Panc1 (cell line): ENCODE measurements around the gene PIWIL4. TPM values are rescaled to one million over a fixed set of nuclear protein-coding genes. Genes with fewer than 3 reads are reported as not detected.

ENCODE experiments used
- ATAC-seq: fragments of 200-7000 bp; cut with Tn5 transposase; 2 replicates; pipeline ENCODE4 v1.9.1; 2020; ENCODE audit warnings: mild to moderate bottlenecking, moderate library complexity
- BruUV-seq: library from RNA; stranded (reverse); fragments of 400-500 nt; replicated peaks from 2 replicates; lab custom pipeline; 2021; lab: Mats Ljungman, UMichigan
- CTCF ChIA-PET: fragments of 300-600 bp; sonication (Branson Sonifier 250); formaldehyde crosslinking; loops from one replicate; lab custom pipeline; 2022; ENCODE audit warnings: antibody characterized with exemption; lab: Charles Lee
- POLR2A ChIA-PET: fragments of 300-600 bp; sonication (Branson Sonifier 250); formaldehyde crosslinking; loops from one replicate; lab custom pipeline; 2022; ENCODE audit warnings: antibody characterized with exemption; lab: Charles Lee
- DNase-seq: peaks from one replicate; pipeline ENCODE4 v3.0.0-alpha.2; 2010; ENCODE audit warnings: low read depth, low spot score
- H3K27ac ChIP-seq: 2 replicates; pipeline ENCODE4 v1.5.1; 2011; ENCODE audit warnings: mild to moderate bottlenecking, low read length, inconsistent platforms
- H3K27me3 ChIP-seq: fragments of 200-500 bp; sonication (Bioruptor generic); 2 replicates; pipeline ENCODE4 v1.6.0; 2014; ENCODE audit warnings: low read length, inconsistent platforms; ENCODE audit not compliant: control insufficient read depth, insufficient read depth
- H3K36me3 ChIP-seq: fragments of 200-500 bp; sonication (Bioruptor generic); 2 replicates; pipeline ENCODE4 v1.5.1; 2014; ENCODE audit warnings: inconsistent platforms, mild to moderate bottlenecking, low read length, moderate library complexity; ENCODE audit not compliant: control insufficient read depth, insufficient read depth
- H3K4me1 ChIP-seq: 2 replicates; pipeline ENCODE4 v1.5.1; 2011; ENCODE audit warnings: inconsistent platforms, mild to moderate bottlenecking, low read length, moderate library complexity; ENCODE audit not compliant: control insufficient read depth, insufficient read depth
- H3K4me3 ChIP-seq, 2 experiments: 2 replicates each; pipeline ENCODE4 v1.5.1; 2011 to 2012; ENCODE audit warnings: low read depth in 2 of 2, low read length in 2 of 2, mild to moderate bottlenecking in 2 of 2, inconsistent platforms in 1 of 2, moderate library complexity in 1 of 2
- H3K9me3 ChIP-seq: fragments of 200-500 bp; sonication (Bioruptor generic); 2 replicates; pipeline ENCODE4 v1.5.1; 2014; ENCODE audit warnings: low read depth, mild to moderate bottlenecking, inconsistent platforms, low read length, moderate library complexity; ENCODE audit not compliant: control insufficient read depth, insufficient read depth
- POLR2AphosphoS5 ChIP-seq: IDR thresholded peaks from 2 replicates; pipeline ENCODE4 v1.6.1; 2012; ENCODE audit warnings: mild to moderate bottlenecking, low read depth, low read length, moderate library complexity
- REST ChIP-seq, 2 experiments: IDR thresholded peaks; 2 replicates each; pipeline ENCODE4 v1.6.1; 2011 to 2012; ENCODE audit warnings: low read depth in 2 of 2, control low read depth in 1 of 2, low read length in 1 of 2, mild to moderate bottlenecking in 1 of 2, moderate library complexity in 1 of 2; ENCODE audit not compliant: insufficient read depth in 1 of 2
- SIN3A ChIP-seq: IDR thresholded peaks from 2 replicates; pipeline ENCODE4 v1.6.1; 2012; ENCODE audit warnings: low read depth, mild to moderate bottlenecking, low read length, moderate library complexity, borderline replicate concordance; ENCODE audit not compliant: insufficient read depth
- TCF7L2 ChIP-seq: IDR thresholded peaks from 2 replicates; pipeline ENCODE4 v1.6.1; 2011; ENCODE audit warnings: mild to moderate bottlenecking, low read depth, low read length, inconsistent platforms
- in situ Hi-C: cut with HindIII; loops from 2 replicates; pipeline ENCODE4 v1.10.0; 2016; ENCODE audit warnings: low sequenced_read_pairs, low pct_unique_long_range_greater_than_20kb
- intact Hi-C: fragments of 100-400 bp; cut with micrococcal nuclease; formaldehyde crosslinking; loops from one replicate; pipeline ENCODE4 v1.10.0; 2022; ENCODE audit not compliant: unreplicated experiment
- total RNA-seq: library from RNA; stranded (reverse); gene quantifications from one replicate; pipeline ENCODE4 v1.2.1, GENCODE V29; 2021; ENCODE audit not compliant: unreplicated experiment
- TF ChIP-seq, protein P1 (sequence below): fragments of 450-650 bp; IDR thresholded peaks from 2 replicates; pipeline ENCODE4 v1.5.1; 2017; ENCODE audit warnings: mild to moderate bottlenecking

The PIWIL4 gene
- total RNA-seq, 1 experiment from 2014 or later = 2.1 TPM

- no TSS peak for BruUV-seq
- intact Hi-C loops (no loop called here), in situ Hi-C loops (no loop called here)
- ATAC-seq (no peak), DNase-seq (no peak)
- Histone ChIP-seq H3K4me1 (no peaks in the 10 kb centered on the region), H3K4me3 (no peak overlapping the region), H3K27ac (no peak overlapping the region), H3K36me3 (no peaks in the 10 kb centered on the region), H3K27me3 (no peaks in the 10 kb centered on the region), H3K9me3 (no peaks in the 10 kb centered on the region)
- POLR2A ChIA-PET = no interaction called here
- TF ChIP-seq SIN3A (no peak), REST (IDR thresholded peaks at IDR 0.05; ENCODE audit: insufficient read depth in 1 of 2, low read depth in 2 of 2, low read length in 1 of 2) (no peak)
- TF ChIP-seq, protein P1, sequence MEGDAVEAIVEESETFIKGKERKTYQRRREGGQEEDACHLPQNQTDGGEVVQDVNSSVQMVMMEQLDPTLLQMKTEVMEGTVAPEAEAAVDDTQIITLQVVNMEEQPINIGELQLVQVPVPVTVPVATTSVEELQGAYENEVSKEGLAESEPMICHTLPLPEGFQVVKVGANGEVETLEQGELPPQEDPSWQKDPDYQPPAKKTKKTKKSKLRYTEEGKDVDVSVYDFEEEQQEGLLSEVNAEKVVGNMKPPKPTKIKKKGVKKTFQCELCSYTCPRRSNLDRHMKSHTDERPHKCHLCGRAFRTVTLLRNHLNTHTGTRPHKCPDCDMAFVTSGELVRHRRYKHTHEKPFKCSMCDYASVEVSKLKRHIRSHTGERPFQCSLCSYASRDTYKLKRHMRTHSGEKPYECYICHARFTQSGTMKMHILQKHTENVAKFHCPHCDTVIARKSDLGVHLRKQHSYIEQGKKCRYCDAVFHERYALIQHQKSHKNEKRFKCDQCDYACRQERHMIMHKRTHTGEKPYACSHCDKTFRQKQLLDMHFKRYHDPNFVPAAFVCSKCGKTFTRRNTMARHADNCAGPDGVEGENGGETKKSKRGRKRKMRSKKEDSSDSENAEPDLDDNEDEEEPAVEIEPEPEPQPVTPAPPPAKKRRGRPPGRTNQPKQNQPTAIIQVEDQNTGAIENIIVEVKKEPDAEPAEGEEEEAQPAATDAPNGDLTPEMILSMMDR = no peak
- CTCF ChIA-PET = no interaction called here
Observed at GRCh38 chr11:94666792-94667721, 99.9 kb downstream of the PIWIL4 start.

- ChIA-PET CTCF (no interaction called here), POLR2A (no interaction called here)
- no peak for TF ChIP-seq TCF7L2
- no peak for TF ChIP-seq SIN3A
- no peak for TF ChIP-seq REST (IDR thresholded peaks at IDR 0.05; ENCODE audit: insufficient read depth in 1 of 2, low read depth in 2 of 2, low read length in 1 of 2)
- TF ChIP-seq, protein P1 = no peak
- no peak for TF ChIP-seq POLR2AphosphoS5
- Histone ChIP-seq H3K4me1 (no peaks in the 10 kb centered on the region), H3K9me3 (no peaks in the 10 kb centered on the region), H3K4me3 (no peak overlapping the region), H3K27me3 (no peaks in the 10 kb centered on the region), H3K36me3 (no peaks in the 10 kb centered on the region), H3K27ac (no peak overlapping the region)
- intact Hi-C loops (no loop called here), in situ Hi-C loops (no loop called here)
- ATAC-seq = no peak
- BruUV-seq = no TSS peak
- DNase-seq = no peak
Observed at GRCh38 chr11:94668212-94668793, 101.1 kb downstream of the PIWIL4 start.
